Breast epithelium (tissue), 3 donors: ENCODE results near the gene SRGAP2B.
"Not testable (repeated sequence)": the region's sequence is repeated elsewhere in the genome, so short reads cannot be mapped to it uniquely, and the experiment has no call there.

Source experiments
- CTCF ChIP-seq, 3 donors: fragments of 450-650 bp; IDR thresholded peaks; one replicate each; pipeline ENCODE4 v1.5.1; 2016 to 2017; ENCODE audit warnings: antibody characterized with exemption in 3 of 3, mild to moderate bottlenecking in 3 of 3, moderate library complexity in 3 of 3
- POLR2A ChIP-seq: fragments of 450-650 bp; IDR thresholded peaks from one replicate; pipeline ENCODE4 v1.6.1; 2016; ENCODE audit warnings: antibody characterized with exemption, mild to moderate bottlenecking, moderate library complexity
- POLR2AphosphoS5 ChIP-seq, 3 donors: sonication (generic); formaldehyde crosslinking; IDR thresholded peaks; one replicate each; pipeline ENCODE4 v1.6.1; 2017; ENCODE audit warnings: antibody characterized with exemption in 3 of 3

GRCh38 chr1:145140549-145140948 is 45.4 kb upstream of the SRGAP2B start:
- TF ChIP-seq CTCF (IDR thresholded peaks at IDR 0.05); POLR2A; POLR2AphosphoS5 (IDR thresholded peaks at IDR 0.05): not testable (repeated sequence)
